HepG2 (cell line): ENCODE results near the gene SHISA5. TPM values are rescaled to one million over a fixed set of nuclear protein-coding genes. Genes with fewer than 3 reads are reported as not detected.

ENCODE experiments used
- ATAC-seq: fragments of 200-7000 bp; cut with Tn5 transposase; 3 replicates; pipeline ENCODE4 v1.9.1; 2020; ENCODE audit warnings: mild to moderate bottlenecking, moderate library complexity
- BruUV-seq: library from RNA; stranded (reverse); fragments of 400-500 nt; replicated peaks from 2 replicates; lab custom pipeline; 2021; lab: Mats Ljungman, UMichigan
- CTCF ChIA-PET: fragments of 300-600 bp; formaldehyde crosslinking; extraction: SDS; loops from one replicate; lab custom pipeline; 2021; ENCODE audit warnings: low total read pairs, inconsistent platforms, low intra/inter-chr PET ratio; lab: Yijun Ruan, JAX
- POLR2A ChIA-PET: fragments of 350-600 bp; sonication (Branson Sonifier 250); formaldehyde crosslinking; loops from one replicate; lab custom pipeline; 2020; ENCODE audit warnings: antibody characterized with exemption, inconsistent platforms; lab: Yijun Ruan, JAX
- DNase-seq: peaks from one replicate; pipeline ENCODE4 v3.0.0-alpha.2; 2015; ENCODE audit warnings: low spot score
- FAIRE-seq: peaks from 3 replicates; lab custom pipeline; 2011; peaks lifted over from hg19 to GRCh38; lab: Jason Lieb, UNC
- H2AFZ ChIP-seq: one replicate; pipeline ENCODE4 v1.6.1; 2011; ENCODE audit warnings: low read length, inconsistent platforms
- H3K27ac ChIP-seq: fragments of 300-600 bp; 3 replicates; pipeline ENCODE4 v1.8.0; 2011; ENCODE audit warnings: mixed run types, mild to moderate bottlenecking, mixed read lengths, low read length, inconsistent platforms; ENCODE audit not compliant: insufficient read depth; ENCODE audit errors: extremely low read length
- H3K27me3 ChIP-seq, 2 experiments: fragments of 200-600 bp in 1 of 2; 2 replicates in 1 of 2; 3 replicates in 1 of 2; pipeline versions ENCODE4 v1.6.0 to v1.8.0; 2011; ENCODE audit warnings: low read length in 2 of 2, mild to moderate bottlenecking in 2 of 2, moderate library complexity in 2 of 2, inconsistent platforms in 1 of 2; ENCODE audit not compliant: insufficient read depth in 2 of 2, control insufficient read depth in 1 of 2
- H3K36me3 ChIP-seq, 2 experiments: fragments of 200-600 bp in 1 of 2; replicated peaks in 1 of 2; 2 replicates in 1 of 2; 3 replicates in 1 of 2; pipeline versions ENCODE4 v1.5.1 to v1.8.0; 2011; ENCODE audit warnings: low read length in 2 of 2, inconsistent platforms in 1 of 2; ENCODE audit not compliant: insufficient read depth in 2 of 2, control insufficient read depth in 1 of 2
- H3K4me1 ChIP-seq: 2 replicates; pipeline ENCODE4 v1.5.1; 2012; ENCODE audit warnings: low read length, inconsistent platforms; ENCODE audit not compliant: insufficient read depth
- H3K4me2 ChIP-seq: 2 replicates; pipeline ENCODE4 v1.6.0; 2011; ENCODE audit warnings: low read depth, low read length, inconsistent platforms
- H3K4me3 ChIP-seq, 3 experiments: fragments of 200-600 bp in 1 of 3; sonication (generic), shearing (Covaris generic) in 1 of 3; replicated peaks in 1 of 3; 2 replicates each; pipeline ENCODE4 v1.5.1; 2011 to 2016; ENCODE audit warnings: low read length in 3 of 3, inconsistent platforms in 2 of 3, low read depth in 2 of 3, mild to moderate bottlenecking in 2 of 3, control low read depth in 1 of 3, mixed read lengths in 1 of 3; ENCODE audit not compliant: insufficient read depth in 1 of 3
- H3K79me2 ChIP-seq: one replicate; pipeline ENCODE4 v1.6.1; 2011; ENCODE audit warnings: low read length, inconsistent platforms; ENCODE audit not compliant: insufficient read depth
- H3K9ac ChIP-seq: 2 replicates; pipeline ENCODE4 v1.6.0; 2011; ENCODE audit warnings: mild to moderate bottlenecking, low read depth, low read length, inconsistent platforms; ENCODE audit not compliant: insufficient read depth
- H3K9me3 ChIP-seq: 2 replicates; pipeline ENCODE4 v1.5.1; 2012; ENCODE audit warnings: mild to moderate bottlenecking, low read length
- H4K20me1 ChIP-seq: 2 replicates; pipeline ENCODE4 v1.6.0; 2011; ENCODE audit warnings: inconsistent platforms, mild to moderate bottlenecking, low read length, moderate library complexity; ENCODE audit not compliant: insufficient read depth
- DMTF1 ChIP-seq: sonication (generic); formaldehyde crosslinking; IDR thresholded peaks from 2 replicates; pipeline ENCODE4 v1.4.0; 2020; ENCODE audit warnings: mild to moderate bottlenecking, missing genetic modification reagents
- JUNB ChIP-seq: sonication (generic); formaldehyde crosslinking; IDR thresholded peaks from 2 replicates; pipeline ENCODE4 v1.8.0; 2022; ENCODE audit warnings: missing genetic modification reagents, mild to moderate bottlenecking, borderline replicate concordance
- KAT8 ChIP-seq: IDR thresholded peaks from 2 replicates; pipeline ENCODE4 v1.6.1; 2016; ENCODE audit warnings: missing genetic modification reagents, missing compliant biosample characterization
- MIXL1 ChIP-seq: IDR thresholded peaks from 2 replicates; pipeline ENCODE4 v1.6.1; 2016
- NCOR1 ChIP-seq: fragments of 200-600 bp; sonication (generic); IDR thresholded peaks from 2 replicates; pipeline ENCODE4 v1.7.0; 2017; ENCODE audit warnings: antibody characterized with exemption, low read length, borderline replicate concordance
- POLR2A ChIP-seq, 2 experiments: IDR thresholded peaks; 2 replicates each; pipeline ENCODE4 v1.6.1; 2011; ENCODE audit warnings: low read depth in 2 of 2, low read length in 2 of 2, mild to moderate bottlenecking in 1 of 2, moderate library complexity in 1 of 2; ENCODE audit not compliant: insufficient read depth in 1 of 2
- RBFOX2 ChIP-seq: fragments of 200-400 bp; formaldehyde crosslinking; IDR thresholded peaks from 2 replicates; pipeline ENCODE4 v1.6.1; 2017; ENCODE audit warnings: low read depth, mild to moderate bottlenecking, low read length
- SNAPC2 ChIP-seq: sonication (generic); formaldehyde crosslinking; IDR thresholded peaks from 2 replicates; pipeline ENCODE4 v1.8.1; 2022; ENCODE audit warnings: mild to moderate bottlenecking, missing genetic modification reagents
- TBX3 ChIP-seq: fragments of 450-650 bp; IDR thresholded peaks from 2 replicates; pipeline ENCODE4 v1.6.1; 2017; ENCODE audit warnings: antibody characterized with exemption, mild to moderate bottlenecking, inconsistent platforms, borderline replicate concordance
- TFE3 ChIP-seq: IDR thresholded peaks from 2 replicates; pipeline ENCODE4 v1.6.1; 2016
- USF2 ChIP-seq, 2 experiments: sonication (generic) in 1 of 2; formaldehyde crosslinking in 1 of 2; IDR thresholded peaks; 2 replicates each; pipeline versions ENCODE4 v1.5.1 to v1.6.1; 2011 to 2020; ENCODE audit warnings: borderline replicate concordance in 1 of 2, low read depth in 1 of 2, low read length in 1 of 2, mild to moderate bottlenecking in 1 of 2, missing genetic modification reagents in 1 of 2, moderate library complexity in 1 of 2
- ZC3H13 ChIP-seq: sonication (generic); formaldehyde crosslinking; IDR thresholded peaks from 2 replicates; pipeline ENCODE4 v1.8.1; 2023; ENCODE audit warnings: mild to moderate bottlenecking, missing genetic modification reagents, moderate library complexity
- ZNF687 ChIP-seq: sonication (generic); formaldehyde crosslinking; IDR thresholded peaks from 2 replicates; pipeline ENCODE4 v1.5.1; 2020; ENCODE audit warnings: mild to moderate bottlenecking, missing genetic modification reagents, moderate library complexity
- ZNF772 ChIP-seq: sonication (generic); formaldehyde crosslinking; IDR thresholded peaks from 2 replicates; pipeline ENCODE4 v1.5.0; 2020; ENCODE audit warnings: mild to moderate bottlenecking, missing genetic modification reagents
- WGBS: methylation state at CpG from one replicate; pipeline ENCODE4 v1.1.6; 2017; ENCODE audit warnings: low lambda C conversion rate; 5-methylcytosine and 5-hydroxymethylcytosine counted together
- in situ Hi-C: cut with HindIII; loops from 2 replicates; pipeline ENCODE4 v1.10.0; 2017; ENCODE audit warnings: low pct_unique_long_range_greater_than_20kb; ENCODE audit not compliant: extremely low pct_ligation_motif_present
- intact Hi-C: fragments of 100-400 bp; cut with micrococcal nuclease; formaldehyde crosslinking; loops from one replicate; pipeline ENCODE4 v1.10.0; 2022; ENCODE audit not compliant: unreplicated experiment
- polyA plus RNA-seq, 8 experiments: library from polyadenylated mRNA; depleted of rRNA in 3 of 8; stranded (reverse) in 7 of 8; unstranded in 1 of 8; fragments of >200 nt; fragmentation: Illumina TruSeq in 4 of 8; extraction: Trizol in 4 of 8; gene quantifications; 2 replicates each; pipeline versions ENCODE4 v1.2.1 to v1.2.3, GENCODE V29; 2011 to 2016; ENCODE audit warnings: low read depth in 4 of 8, missing spikeins in 1 of 8, mixed read lengths in 1 of 8; ENCODE audit not compliant: insufficient read depth in 1 of 8
- total RNA-seq, 5 experiments: library from RNA; depleted of rRNA; stranded (reverse); fragments of >200 nt; fragmentation: Illumina TruSeq; extraction: Trizol; gene quantifications; 2 replicates each; pipeline ENCODE4 v1.2.3, GENCODE V29; 2016; ENCODE audit warnings: low read depth in 1 of 5

Gene SHISA5
- total and polyA plus RNA-seq, 2 of the 13 experiments (the other 11 are each of a cell fraction or from before 2014, with no cell fraction given) = 75.8 to 91.4 TPM

- peaks cover 58% of the 10 kb centered on the region for H3K4me1 ChIP-seq
- ATAC-seq (no peak), FAIRE-seq (no peak), DNase-seq (no peak)
- H3K27ac ChIP-seq = no peak overlapping the region
- in situ Hi-C loops = no loop called here
- no peaks in the 10 kb centered on the region for H3K9me3 ChIP-seq
- peaks cover 54 to 79% of the 10 kb centered on the region in 2 experiments for H3K36me3 ChIP-seq
- WGBS = 99% methylated on average over 7 of the region's 8 CpGs
- CTCF ChIA-PET = interaction anchor here (2.0 kb wide), 1 partner anchor 13 kb away, joined by 16 read pairs; no protein-coding TSS in a partner anchor
- H2AFZ ChIP-seq = no peak overlapping the region
- no TSS peak for BruUV-seq
- no peak overlapping the region for H3K4me2 ChIP-seq
- peaks cover 74% of the 10 kb centered on the region for H4K20me1 ChIP-seq
- intact Hi-C loops = no loop called here
- no peak overlapping the region for H3K4me3 ChIP-seq
- H3K9ac ChIP-seq = no peak overlapping the region
- H3K79me2 ChIP-seq = peaks cover 63% of the 10 kb centered on the region
- no peak for TF ChIP-seq ZC3H13 (CRISPR knock-in tag)
- no peak for TF ChIP-seq SNAPC2 (CRISPR knock-in tag)
- TF ChIP-seq TFE3 (CRISPR knock-in tag) = no peak
- 0 out of 4 replicates have a peak, but pooled peaks of 1 of the 2 experiments have one; percentile 4 for TF ChIP-seq POLR2A (IDR thresholded peaks at IDR 0.05; ENCODE audit: insufficient read depth in 1 of 2, low read depth in 2 of 2, low read length in 2 of 2)
- TF ChIP-seq DMTF1 (CRISPR knock-in tag) = no peak
- no peak for TF ChIP-seq KAT8 (CRISPR knock-in tag)
- TF ChIP-seq USF2 (IDR thresholded peaks at IDR 0.05; ENCODE audit: low read depth, low read length) = no peak
- no peak for TF ChIP-seq USF2 (CRISPR knock-in tag; IDR thresholded peaks at IDR 0.05; ENCODE audit: borderline replicate concordance)
- TF ChIP-seq RBFOX2 = peak; percentile 51; the same call in 1 of the 2 replicates
- TF ChIP-seq TBX3 = no peak
- no peak for TF ChIP-seq ZNF772 (CRISPR knock-in tag)
- TF ChIP-seq ZNF687 (CRISPR knock-in tag) = peak; percentile 20; the same call in 1 of the 2 replicates
- no peak for TF ChIP-seq JUNB
- TF ChIP-seq MIXL1 = no peak
- 0 out of 2 replicates have a peak, but pooled peaks have one; percentile 12 for TF ChIP-seq NCOR1
- no peaks in the 10 kb centered on the region for H3K27me3 ChIP-seq
- POLR2A ChIA-PET = interaction anchor here (1.4 to 11.1 kb wide), 5 partner anchors 8 to 22 kb away, joined by 5 to 130 read pairs (median 10); partner anchors contain the start of genes CCDC51, PLXNB1 and TMA7
Measured at GRCh38 chr3:48422681-48423080, 81.3 kb downstream of the SHISA5 start.
